ENCODE results near the gene EMSY. TPM values are rescaled to one million over a fixed set of nuclear protein-coding genes. Genes with fewer than 3 reads are reported as not detected.

Gene EMSY
- total and polyA plus RNA-seq, 2 donors (not counting 3 experiments of a cell fraction or from before 2014, with no cell fraction given): 18.3 to 25.7 TPM

DNA sequence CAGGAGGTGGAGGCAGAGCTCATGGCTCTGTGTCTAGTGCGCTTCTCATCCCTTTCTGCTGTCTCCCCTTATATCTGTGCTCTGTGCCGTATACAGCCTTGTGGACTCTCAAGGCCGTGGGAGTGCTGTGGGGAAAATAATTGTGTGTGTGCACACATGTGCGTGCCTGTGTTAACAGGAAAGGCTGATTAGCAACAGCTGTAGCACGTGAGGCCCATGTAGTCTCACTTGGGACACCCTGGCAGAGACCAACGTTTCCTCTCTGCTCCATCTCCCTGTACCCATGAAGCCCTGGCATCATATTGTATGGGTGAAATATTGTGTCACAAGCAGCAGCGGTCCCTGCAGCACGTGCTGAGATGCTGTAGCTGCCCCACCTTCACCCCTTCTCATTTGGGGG is 116.4 kb downstream of the EMSY start:
- CTCF ChIA-PET: interaction anchor here (1.1 to 2.3 kb wide), 5 partner anchors 12 to 119 kb away, joined by 3 to 8 read pairs (median 4); no protein-coding TSS in a partner anchor
- H2AFZ ChIP-seq (ENCODE audit: low read depth, low read length): no peak overlapping the region
- H3K4me2 ChIP-seq (ENCODE audit: insufficient read depth, low read length): no peak overlapping the region
- no peaks in the 10 kb centered on the region for H4K20me1 ChIP-seq (replicated peaks; ENCODE audit: control insufficient read depth, extremely low read depth, insufficient read depth, low read length)
- no peak overlapping the region for H3K9ac ChIP-seq (replicated peaks; ENCODE audit: extremely low read depth, insufficient read depth, low read length)
- dilution Hi-C loops (cut with MboI; ENCODE audit: extremely low pct_ligation_motif_present, low sequenced_read_pairs): no loop called here
- DNase-seq (ENCODE audit: low read depth, low spot score) (no peak), FAIRE-seq (no peak)
- H3K27ac ChIP-seq (ENCODE audit: insufficient read depth, low read depth, low read length): no peak overlapping the region
- no TSS peak for BruUV-seq (replicated peaks)
- H3K4me1 ChIP-seq (ENCODE audit: control insufficient read depth, extremely low read depth, insufficient read depth, low read length): peaks cover 21% of the 10 kb centered on the region
- H3K9me1 ChIP-seq (replicated peaks; ENCODE audit: control insufficient read depth, extremely low read depth, insufficient read depth, low read length): no peaks in the 10 kb centered on the region
- no peaks in the 10 kb centered on the region for H3K36me3 ChIP-seq (ENCODE audit: control insufficient read depth in 2 of 2, extremely low read depth in 1 of 2, insufficient read depth in 2 of 2, low read length in 2 of 2)
- no peak overlapping the region for H3K4me3 ChIP-seq (replicated peaks in 1 of 3; ENCODE audit: insufficient read depth in 1 of 3, low read depth in 1 of 3, low read length in 3 of 3)
- H3K27me3 ChIP-seq (ENCODE audit: control insufficient read depth in 2 of 2, insufficient read depth in 2 of 2, low read length in 2 of 2): no peaks in the 10 kb centered on the region
- intact Hi-C loops (cut with micrococcal nuclease): no loop called here
- H3K79me2 ChIP-seq (ENCODE audit: control insufficient read depth, insufficient read depth, low read length): no peaks in the 10 kb centered on the region
- POLR2A ChIA-PET: no interaction called here
- H3K9me3 ChIP-seq (replicated peaks; ENCODE audit: control insufficient read depth, insufficient read depth, low read length): no peaks in the 10 kb centered on the region
- TF ChIP-seq JUN (IDR thresholded peaks at IDR 0.05; ENCODE audit: borderline replicate concordance, insufficient read depth, insufficient read length, low read depth) (no peak), MYC (IDR thresholded peaks at IDR 0.05; ENCODE audit: low read depth, low read length) (no peak), GATA2 (IDR thresholded peaks at IDR 0.05; ENCODE audit: insufficient read depth, insufficient read length, low read depth, low read length) (no peak), POLR2AphosphoS5 (IDR thresholded peaks at IDR 0.05; ENCODE audit: insufficient read depth, low read depth, low read length) (no peak), POLR2A (IDR thresholded peaks at IDR 0.05; ENCODE audit: low read depth, low read length) (no peak), FOS (IDR thresholded peaks at IDR 0.05; ENCODE audit: borderline replicate concordance, insufficient read depth, low read length) (no peak), EZH2 (IDR thresholded peaks at IDR 0.05; ENCODE audit: borderline replicate concordance, low read depth, low read length, severe bottlenecking) (no peak)
- TF ChIP-seq, protein P1, sequence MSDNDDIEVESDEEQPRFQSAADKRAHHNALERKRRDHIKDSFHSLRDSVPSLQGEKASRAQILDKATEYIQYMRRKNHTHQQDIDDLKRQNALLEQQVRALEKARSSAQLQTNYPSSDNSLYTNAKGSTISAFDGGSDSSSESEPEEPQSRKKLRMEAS (IDR thresholded peaks at IDR 0.05; ENCODE audit: insufficient read depth, insufficient read length): no peak
- TF ChIP-seq, protein P2, sequence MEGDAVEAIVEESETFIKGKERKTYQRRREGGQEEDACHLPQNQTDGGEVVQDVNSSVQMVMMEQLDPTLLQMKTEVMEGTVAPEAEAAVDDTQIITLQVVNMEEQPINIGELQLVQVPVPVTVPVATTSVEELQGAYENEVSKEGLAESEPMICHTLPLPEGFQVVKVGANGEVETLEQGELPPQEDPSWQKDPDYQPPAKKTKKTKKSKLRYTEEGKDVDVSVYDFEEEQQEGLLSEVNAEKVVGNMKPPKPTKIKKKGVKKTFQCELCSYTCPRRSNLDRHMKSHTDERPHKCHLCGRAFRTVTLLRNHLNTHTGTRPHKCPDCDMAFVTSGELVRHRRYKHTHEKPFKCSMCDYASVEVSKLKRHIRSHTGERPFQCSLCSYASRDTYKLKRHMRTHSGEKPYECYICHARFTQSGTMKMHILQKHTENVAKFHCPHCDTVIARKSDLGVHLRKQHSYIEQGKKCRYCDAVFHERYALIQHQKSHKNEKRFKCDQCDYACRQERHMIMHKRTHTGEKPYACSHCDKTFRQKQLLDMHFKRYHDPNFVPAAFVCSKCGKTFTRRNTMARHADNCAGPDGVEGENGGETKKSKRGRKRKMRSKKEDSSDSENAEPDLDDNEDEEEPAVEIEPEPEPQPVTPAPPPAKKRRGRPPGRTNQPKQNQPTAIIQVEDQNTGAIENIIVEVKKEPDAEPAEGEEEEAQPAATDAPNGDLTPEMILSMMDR (IDR thresholded peaks at IDR 0.05; ENCODE audit: extremely low read depth in 1 of 2, insufficient read depth in 1 of 2, low read depth in 1 of 2, low read length in 2 of 2): no peak

All from endothelial cell of umbilical vein (primary cell).